HepG2 (cell line): Measurements from ENCODE around the gene ATAD1. TPM values are rescaled to one million over a fixed set of nuclear protein-coding genes. Genes with fewer than 3 reads are reported as not detected.
A peak's percentile ranks its signal among the peaks of the same experiment; 100 is the strongest.

ENCODE experiments used
- ETV5 ChIP-seq: IDR thresholded peaks from 2 replicates; pipeline ENCODE4 v1.6.1; 2018; ENCODE audit warnings: missing biosample characterization, missing genetic modification reagents, inconsistent platforms, borderline replicate concordance
- ETV6 ChIP-seq: sonication (generic); formaldehyde crosslinking; conservative IDR thresholded peaks from 2 replicates; pipeline ENCODE4 v1.4.0; 2020; ENCODE audit warnings: missing genetic modification reagents
- HDAC6 ChIP-seq: fragments of 200-600 bp; sonication (generic); IDR thresholded peaks from 2 replicates; pipeline ENCODE4 v1.7.0; 2017; ENCODE audit warnings: mild to moderate bottlenecking, antibody characterized with exemption, low read length, low read depth
- HNF4A ChIP-seq: sonication (generic); formaldehyde crosslinking; IDR thresholded peaks from 2 replicates; pipeline ENCODE4 v1.4.0; 2020; ENCODE audit warnings: missing genetic modification reagents
- IRF1 ChIP-seq: sonication (generic); formaldehyde crosslinking; IDR thresholded peaks from 2 replicates; pipeline ENCODE4 v1.4.0; 2020; ENCODE audit warnings: low read depth, mild to moderate bottlenecking, missing genetic modification reagents
- MEF2D ChIP-seq: sonication (generic); formaldehyde crosslinking; IDR thresholded peaks from 2 replicates; pipeline ENCODE4 v1.5.1; 2020; ENCODE audit warnings: mild to moderate bottlenecking, missing genetic modification reagents
- PAWR ChIP-seq: sonication (generic); formaldehyde crosslinking; IDR thresholded peaks from 2 replicates; pipeline ENCODE4 v1.4.0; 2020; ENCODE audit warnings: missing genetic modification reagents, mild to moderate bottlenecking, borderline replicate concordance
- PREB ChIP-seq: sonication (generic); formaldehyde crosslinking; IDR thresholded peaks from 2 replicates; pipeline ENCODE4 v1.4.0; 2020; ENCODE audit warnings: missing genetic modification reagents
- SIN3A ChIP-seq: IDR thresholded peaks from 2 replicates; pipeline ENCODE4 v1.6.1; 2011; ENCODE audit warnings: low read depth, mild to moderate bottlenecking, control low read depth, low read length, borderline replicate concordance
- SOX6 ChIP-seq, 2 experiments: fragments of 450-650 bp in 1 of 2; sonication (generic) in 1 of 2; formaldehyde crosslinking in 1 of 2; IDR thresholded peaks; 2 replicates each; pipeline versions ENCODE4 v1.4.0 to v1.6.1; 2017 to 2020; ENCODE audit warnings: antibody characterized with exemption in 1 of 2, mild to moderate bottlenecking in 1 of 2, missing genetic modification reagents in 1 of 2
- SRF ChIP-seq: IDR thresholded peaks from 2 replicates; pipeline ENCODE4 v1.6.1; 2011; ENCODE audit warnings: mild to moderate bottlenecking, low read depth, low read length, moderate library complexity
- TP53 ChIP-seq: sonication (generic); formaldehyde crosslinking; conservative IDR thresholded peaks from 2 replicates; pipeline ENCODE4 v1.4.0; 2020; ENCODE audit warnings: missing genetic modification reagents
- ZBTB4 ChIP-seq: sonication (generic); formaldehyde crosslinking; IDR thresholded peaks from 2 replicates; pipeline ENCODE4 v1.4.0; 2020; ENCODE audit warnings: missing genetic modification reagents, mild to moderate bottlenecking, borderline replicate concordance
- ZBTB7B ChIP-seq: sonication (generic); formaldehyde crosslinking; IDR thresholded peaks from 2 replicates; pipeline ENCODE4 v1.4.0; 2020; ENCODE audit warnings: missing genetic modification reagents
- ZNF225 ChIP-seq: sonication (generic); formaldehyde crosslinking; IDR thresholded peaks from 2 replicates; pipeline ENCODE4 v1.4.0; 2020; ENCODE audit warnings: mild to moderate bottlenecking, missing genetic modification reagents
- ZNF34 ChIP-seq: sonication (generic); formaldehyde crosslinking; IDR thresholded peaks from 2 replicates; pipeline ENCODE4 v1.4.0; 2020; ENCODE audit warnings: mild to moderate bottlenecking, missing genetic modification reagents, borderline replicate concordance
- ZNF44 ChIP-seq: sonication (generic); formaldehyde crosslinking; IDR thresholded peaks from 2 replicates; pipeline ENCODE4 v1.5.1; 2020; ENCODE audit warnings: mild to moderate bottlenecking, missing genetic modification reagents
- ZNF451 ChIP-seq: sonication (generic); formaldehyde crosslinking; IDR thresholded peaks from 2 replicates; pipeline ENCODE4 v1.5.0; 2020; ENCODE audit warnings: mild to moderate bottlenecking, missing genetic modification reagents
- ZNF460 ChIP-seq: sonication (generic); formaldehyde crosslinking; IDR thresholded peaks from 2 replicates; pipeline ENCODE4 v1.5.1; 2020; ENCODE audit warnings: missing genetic modification reagents, mild to moderate bottlenecking, borderline replicate concordance
- ZNF556 ChIP-seq: sonication (generic); formaldehyde crosslinking; IDR thresholded peaks from 2 replicates; pipeline ENCODE4 v1.4.0; 2020; ENCODE audit warnings: mild to moderate bottlenecking, missing genetic modification reagents, borderline replicate concordance
- ZNF615 ChIP-seq: sonication (generic); formaldehyde crosslinking; IDR thresholded peaks from 2 replicates; pipeline ENCODE4 v1.5.0; 2020; ENCODE audit warnings: mild to moderate bottlenecking, missing genetic modification reagents, borderline replicate concordance
- ZNF775 ChIP-seq: sonication (generic); formaldehyde crosslinking; IDR thresholded peaks from 2 replicates; pipeline ENCODE4 v1.4.0; 2020; ENCODE audit warnings: missing genetic modification reagents, mild to moderate bottlenecking, moderate library complexity, borderline replicate concordance
- ZNF784 ChIP-seq: sonication (generic); formaldehyde crosslinking; IDR thresholded peaks from 2 replicates; pipeline ENCODE4 v1.5.1; 2020; ENCODE audit warnings: missing genetic modification reagents, mild to moderate bottlenecking, borderline replicate concordance
- polyA plus RNA-seq, 8 experiments: library from polyadenylated mRNA; depleted of rRNA in 3 of 8; stranded (reverse) in 7 of 8; unstranded in 1 of 8; fragments of >200 nt; fragmentation: Illumina TruSeq in 4 of 8; extraction: Trizol in 4 of 8; gene quantifications; 2 replicates each; pipeline versions ENCODE4 v1.2.1 to v1.2.3, GENCODE V29; 2011 to 2016; ENCODE audit warnings: low read depth in 4 of 8, missing spikeins in 1 of 8, mixed read lengths in 1 of 8; ENCODE audit not compliant: insufficient read depth in 1 of 8
- total RNA-seq, 5 experiments: library from RNA; depleted of rRNA; stranded (reverse); fragments of >200 nt; fragmentation: Illumina TruSeq; extraction: Trizol; gene quantifications; 2 replicates each; pipeline ENCODE4 v1.2.3, GENCODE V29; 2016; ENCODE audit warnings: low read depth in 1 of 5

Gene ATAD1
- total and polyA plus RNA-seq, 2 of the 13 experiments (the other 11 are each of a cell fraction or from before 2014, with no cell fraction given) = 14.9 to 28.2 TPM

GRCh38 chr10:87863053-87863943 lies 45.3 kb upstream of the ATAD1 start, which contains the start of the genes KLLN and PTEN (continued):
- TF ChIP-seq ZBTB4 (CRISPR knock-in tag) (no peak), ZNF615 (CRISPR knock-in tag) (no peak), HDAC6 (no peak), ZNF225 (CRISPR knock-in tag) (no peak), ZNF44 (CRISPR knock-in tag) (no peak), IRF1 (CRISPR knock-in tag) (peak; percentile 83; the same call in 1 of the 2 replicates), SRF (no peak), ZNF460 (no peak), TP53 (CRISPR knock-in tag) (no peak), SIN3A (peak; percentile 55; the same call in 1 of the 2 replicates), ZBTB7B (0 out of 2 replicates have a peak, but pooled peaks have one; percentile 67), ZNF784 (peak; percentile 63; the same call in 1 of the 2 replicates), ZNF775 (CRISPR knock-in tag) (0 out of 2 replicates have a peak, but pooled peaks have one; percentile 47), PAWR (no peak), ZNF451 (CRISPR knock-in tag) (peak; percentile 93), MEF2D (CRISPR knock-in tag) (no peak), ZNF556 (peak; percentile 93), ZNF34 (CRISPR knock-in tag) (peak; percentile 79; the same call in 1 of the 2 replicates), ETV5 (CRISPR knock-in tag) (peak; percentile 55; the same call in 1 of the 2 replicates), PREB (no peak), HNF4A (no peak; the same call in 1 of the 2 replicates), SOX6 (IDR thresholded peaks at IDR 0.05) (no peak), SOX6 (CRISPR knock-in tag; IDR thresholded peaks at IDR 0.05) (peak; percentile 48), ETV6 (CRISPR knock-in tag) (0 out of 2 replicates have a peak, but pooled peaks have one; percentile 54)
